Measurements from ENCODE around the gene DSN1. TPM values are rescaled to one million over a fixed set of nuclear protein-coding genes. Genes with fewer than 3 reads are reported as not detected.

DSN1 gene
- polyA plus RNA-seq (2011; rRNA removed) (32.9 and 41.3 TPM in 2 replicates), polyA plus RNA-seq (2017; fragmentation: RNase III; extraction: RNeasy Plus Mini Kit Qiagen cat#74134 plus additional on column Dnase treatment) (37.4 to 38.2 TPM (median 37.9 TPM) in 3 replicates), polyA minus RNA-seq (2011; rRNA and poly(A)+ RNA removed) (11.0 and 11.6 TPM in 2 replicates)
- 19.4 and 20.1 TPM in 2 replicates for polyA plus RNA-seq (2012; cell fraction: cytosol; rRNA removed)
- polyA plus RNA-seq (2012; cell fraction: nucleus; rRNA removed), result 14.9 and 17.0 TPM in 2 replicates

DNA sequence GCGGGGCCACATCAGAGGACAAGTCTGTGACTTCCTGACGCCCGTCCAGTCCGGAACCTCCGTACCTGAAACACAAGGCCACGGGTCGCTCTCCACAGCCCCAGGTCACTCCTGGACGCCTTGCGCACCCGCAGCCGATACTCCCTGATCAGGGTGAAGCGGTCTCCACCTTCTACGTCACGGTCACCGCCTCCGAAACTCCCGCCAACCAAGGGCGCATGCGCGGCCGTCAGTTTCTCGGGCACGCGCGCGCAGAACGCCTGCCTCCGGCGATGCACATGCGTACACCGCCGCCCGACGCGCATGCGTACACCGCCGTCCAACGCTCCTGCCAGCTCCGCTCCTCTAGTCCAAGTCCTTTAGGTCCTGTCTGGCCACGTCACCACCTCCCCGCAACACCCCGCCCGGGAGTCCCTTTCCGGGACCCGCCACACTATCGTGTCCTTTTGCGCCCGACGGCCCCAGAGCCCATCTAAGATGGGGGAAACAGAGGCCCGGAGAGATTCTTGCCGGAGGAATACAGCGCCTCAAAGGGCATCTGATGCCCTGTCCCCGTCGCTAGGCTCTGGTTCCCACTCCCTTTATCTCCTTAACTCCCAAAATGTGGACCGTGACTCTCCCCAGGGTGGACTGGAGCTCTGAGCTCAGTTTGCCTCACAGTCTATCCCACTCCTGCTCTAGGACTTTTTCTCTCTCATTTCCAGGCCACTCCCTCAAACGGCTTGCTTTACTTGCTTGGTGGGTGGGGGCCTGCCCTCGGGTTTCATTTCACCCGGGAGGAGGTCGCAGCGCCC is at the start of gene DSN1:
DSN1 (minus strand) TSS at position 167 of the 794 bp plus-strand sequence. CDS start 2,305 bp downstream, outside the sequence.
- peak; percentile 89 to 91 for ATAC-seq
- ChIA-PET POLR2A (interaction anchor here (0.5 to 1.3 kb wide), 5 partner anchors 14 to 90 kb away, joined by 3 to 5 read pairs (median 4); a partner anchor contains a TSS), CTCF (interaction anchor here (0.8 to 3.0 kb wide), 46 partner anchors 8 to 334 kb away, joined by 3 to 33 read pairs (median 4); partner anchors contain the start of gene RAB5IF)
- peak within 1 kb of the TSS; percentile 98 for H3K4me2 ChIP-seq
- peak within 1 kb of the TSS; percentile 63 for H3K4me3 ChIP-seq
- peak; percentile 96 to 98 for DNase-seq (ENCODE audit: low read depth in 1 of 2, low spot score in 1 of 2)
- no peaks in the 10 kb centered on the region for H3K9me3 ChIP-seq
- WGBS (ENCODE audit: missing lambda C conversion rate), result 4% methylated on average over 35 of the region's 61 CpGs
- peaks cover 8% of the 10 kb centered on the region for H3K4me1 ChIP-seq
- FAIRE-seq, result no peak
- H3K27ac ChIP-seq, result peak within 1 kb of the TSS; percentile 93 to 98
- TF ChIP-seq E2F6 (IDR thresholded peaks at IDR 0.05; ENCODE audit: borderline replicate concordance, low read depth) (peak; percentile 93), POLR2A (IDR thresholded peaks at IDR 0.05; ENCODE audit: low read length) (peak; percentile 61), KDM5A (IDR thresholded peaks at IDR 0.05) (no peak), MYC (IDR thresholded peaks at IDR 0.05; ENCODE audit: borderline replicate concordance, low read length) (peak; percentile 59; the same call in 1 of the 2 replicates), MAX (IDR thresholded peaks at IDR 0.05) (peak; percentile 69), HOXA7 (CRISPR knock-in tag; IDR thresholded peaks at IDR 0.05) (no peak), JUN (IDR thresholded peaks at IDR 0.05) (peak; percentile 70 to 72; a peak in 4 of 5 replicates), BCL3 (IDR thresholded peaks at IDR 0.05) (peak; percentile 49; the same call in 1 of the 3 replicates), RAD21 (conservative IDR thresholded peaks at IDR 0.05 in 1 of 2, IDR thresholded peaks at IDR 0.05 in 1 of 2) (peak; percentile 43 to 49; a peak in 3 of 5 replicates)
- TF ChIP-seq, protein P1, sequence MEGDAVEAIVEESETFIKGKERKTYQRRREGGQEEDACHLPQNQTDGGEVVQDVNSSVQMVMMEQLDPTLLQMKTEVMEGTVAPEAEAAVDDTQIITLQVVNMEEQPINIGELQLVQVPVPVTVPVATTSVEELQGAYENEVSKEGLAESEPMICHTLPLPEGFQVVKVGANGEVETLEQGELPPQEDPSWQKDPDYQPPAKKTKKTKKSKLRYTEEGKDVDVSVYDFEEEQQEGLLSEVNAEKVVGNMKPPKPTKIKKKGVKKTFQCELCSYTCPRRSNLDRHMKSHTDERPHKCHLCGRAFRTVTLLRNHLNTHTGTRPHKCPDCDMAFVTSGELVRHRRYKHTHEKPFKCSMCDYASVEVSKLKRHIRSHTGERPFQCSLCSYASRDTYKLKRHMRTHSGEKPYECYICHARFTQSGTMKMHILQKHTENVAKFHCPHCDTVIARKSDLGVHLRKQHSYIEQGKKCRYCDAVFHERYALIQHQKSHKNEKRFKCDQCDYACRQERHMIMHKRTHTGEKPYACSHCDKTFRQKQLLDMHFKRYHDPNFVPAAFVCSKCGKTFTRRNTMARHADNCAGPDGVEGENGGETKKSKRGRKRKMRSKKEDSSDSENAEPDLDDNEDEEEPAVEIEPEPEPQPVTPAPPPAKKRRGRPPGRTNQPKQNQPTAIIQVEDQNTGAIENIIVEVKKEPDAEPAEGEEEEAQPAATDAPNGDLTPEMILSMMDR (IDR thresholded peaks at IDR 0.05), result no peak; the same call in 2 of the 3 replicates

- POLR2A ChIA-PET, result no interaction called here
- H3K27ac ChIP-seq, result no peak overlapping the region
- ATAC-seq (no peak), FAIRE-seq (no peak), DNase-seq (ENCODE audit: low read depth in 1 of 2, low spot score in 1 of 2) (no peak)
- CTCF ChIA-PET, result interaction anchor here (0.5 to 6.8 kb wide), 2 partner anchors 14 to 35 kb away, joined by 3 to 48 read pairs; no protein-coding TSS in a partner anchor
- TF ChIP-seq TP53 (CRISPR knock-in tag; IDR thresholded peaks at IDR 0.05), result no peak
- TF ChIP-seq CBX2 (IDR thresholded peaks at IDR 0.05; ENCODE audit: borderline replicate concordance, low read depth), result no peak
- TF ChIP-seq JUNB (IDR thresholded peaks at IDR 0.05), result no peak
- TF ChIP-seq HOXA7 (CRISPR knock-in tag; IDR thresholded peaks at IDR 0.05), result no peak
- TF ChIP-seq, protein P2, sequence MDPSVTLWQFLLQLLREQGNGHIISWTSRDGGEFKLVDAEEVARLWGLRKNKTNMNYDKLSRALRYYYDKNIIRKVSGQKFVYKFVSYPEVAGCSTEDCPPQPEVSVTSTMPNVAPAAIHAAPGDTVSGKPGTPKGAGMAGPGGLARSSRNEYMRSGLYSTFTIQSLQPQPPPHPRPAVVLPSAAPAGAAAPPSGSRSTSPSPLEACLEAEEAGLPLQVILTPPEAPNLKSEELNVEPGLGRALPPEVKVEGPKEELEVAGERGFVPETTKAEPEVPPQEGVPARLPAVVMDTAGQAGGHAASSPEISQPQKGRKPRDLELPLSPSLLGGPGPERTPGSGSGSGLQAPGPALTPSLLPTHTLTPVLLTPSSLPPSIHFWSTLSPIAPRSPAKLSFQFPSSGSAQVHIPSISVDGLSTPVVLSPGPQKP (IDR thresholded peaks at IDR 0.05; ENCODE audit: low read depth, low read length), result no peak
- TF ChIP-seq, protein P1 (IDR thresholded peaks at IDR 0.05), result no peak
- no peak for TF ChIP-seq RARB (CRISPR knock-in tag; IDR thresholded peaks at IDR 0.05)
- TF ChIP-seq POLR2AphosphoS2 (conservative IDR thresholded peaks at IDR 0.05; ENCODE audit: low read length), result no peak
- no peak for TF ChIP-seq EP300 (IDR thresholded peaks at IDR 0.05)
- no peak for TF ChIP-seq CHD4 (IDR thresholded peaks at IDR 0.05; ENCODE audit: borderline replicate concordance)
- H3K4me1 ChIP-seq, result no peaks in the 10 kb centered on the region
- H3K4me3 ChIP-seq, result no peak overlapping the region
- no peak overlapping the region for H3K4me2 ChIP-seq
- no peaks in the 10 kb centered on the region for H3K9me3 ChIP-seq
- WGBS (ENCODE audit: missing lambda C conversion rate), result 87% methylated on average over 5 of the region's 5 CpGs
These were observed 49.6 kb upstream of the DSN1 start for GRCh38 chr20:36823121-36823520.
